ENCODE data around the gene OR10A2.
"Not testable (repeated sequence)": the region's sequence is repeated elsewhere in the genome, so short reads cannot be mapped to it uniquely, and the experiment has no call there.

OR10A2 gene

GRCh38 chr11:6862961-6863360 lies at the start of gene OR10A2:
Gene OR10A2, plus strand, starts transcription at chr11:6863057. Its CDS starts 6,698 bp downstream, at chr11:6869755.
- no peak for DNase-seq

GRCh38 chr11:6813656-6814055 lies 49.2 kb upstream of the OR10A2 start:
- no peak for DNase-seq

- DNase-seq: no peak
Observed at GRCh38 chr11:6817694-6818093, 45.2 kb upstream of the OR10A2 start.

- DNase-seq: no peak
Observed at GRCh38 chr11:6818967-6819366, 43.9 kb upstream of the OR10A2 start.

- DNase-seq: no peak
Observed at GRCh38 chr11:6824136-6824823, 38.6 kb upstream of the OR10A2 start.

- DNase-seq: no peak
Observed at GRCh38 chr11:6825231-6825744, 37.6 kb upstream of the OR10A2 start.

GRCh38 chr11:6828103-6828502 lies 34.8 kb upstream of the OR10A2 start:
- no peak for DNase-seq

- DNase-seq: no peak
Observed at GRCh38 chr11:6833356-6833755, 29.5 kb upstream of the OR10A2 start.

- no peak for DNase-seq
Observed at GRCh38 chr11:6834021-6834420, 28.8 kb upstream of the OR10A2 start.

GRCh38 chr11:6841694-6842093 lies 21.2 kb upstream of the OR10A2 start:
- no peak for DNase-seq

- no peak for DNase-seq
Observed at GRCh38 chr11:6843670-6844069, 19.2 kb upstream of the OR10A2 start.

- DNase-seq: no peak
Observed at GRCh38 chr11:6844356-6844755, 18.5 kb upstream of the OR10A2 start.

GRCh38 chr11:6845383-6845782 lies 17.5 kb upstream of the OR10A2 start, which contains the start of gene OR10A5:
Gene OR10A5, plus strand, starts transcription at chr11:6845683. Its CDS starts 0 bp downstream, at chr11:6845683.
- no peak for DNase-seq

- no peak for DNase-seq
Observed at GRCh38 chr11:6850526-6850925, 12.3 kb upstream of the OR10A2 start.

- not testable (repeated sequence) for DNase-seq
Observed at GRCh38 chr11:6854801-6855200, 8.1 kb upstream of the OR10A2 start.

GRCh38 chr11:6855971-6856541 lies 6.8 kb upstream of the OR10A2 start:
- no peak for DNase-seq

GRCh38 chr11:6856871-6857270 lies 6.0 kb upstream of the OR10A2 start:
- DNase-seq: no peak

- DNase-seq: no peak
Observed at GRCh38 chr11:6864438-6864837, 1.6 kb downstream of the OR10A2 start.

GRCh38 chr11:6871278-6871677 lies 8.4 kb downstream of the OR10A2 start:
- no peak for DNase-seq

GRCh38 chr11:6875761-6876160 lies 12.9 kb downstream of the OR10A2 start:
- DNase-seq: no peak

- DNase-seq: no peak
Observed at GRCh38 chr11:6876325-6876724, 13.5 kb downstream of the OR10A2 start, which contains the start of gene OR10A4. Gene OR10A4, plus strand, starts transcription at chr11:6876625. Its CDS starts 23 bp downstream, at chr11:6876648.

GRCh38 chr11:6876914-6877313 lies 14.1 kb downstream of the OR10A2 start:
- DNase-seq: no peak

- DNase-seq: no peak
Observed at GRCh38 chr11:6882751-6883150, 19.9 kb downstream of the OR10A2 start.

- not testable (repeated sequence) for DNase-seq
Observed at GRCh38 chr11:6887711-6888110, 24.9 kb downstream of the OR10A2 start.
